ENCODE measurements around the gene STAT2.
"Not testable (repeated sequence)": the region's sequence is repeated elsewhere in the genome, so short reads cannot be mapped to it uniquely, and the experiment has no call there.

The STAT2 gene

DNA sequence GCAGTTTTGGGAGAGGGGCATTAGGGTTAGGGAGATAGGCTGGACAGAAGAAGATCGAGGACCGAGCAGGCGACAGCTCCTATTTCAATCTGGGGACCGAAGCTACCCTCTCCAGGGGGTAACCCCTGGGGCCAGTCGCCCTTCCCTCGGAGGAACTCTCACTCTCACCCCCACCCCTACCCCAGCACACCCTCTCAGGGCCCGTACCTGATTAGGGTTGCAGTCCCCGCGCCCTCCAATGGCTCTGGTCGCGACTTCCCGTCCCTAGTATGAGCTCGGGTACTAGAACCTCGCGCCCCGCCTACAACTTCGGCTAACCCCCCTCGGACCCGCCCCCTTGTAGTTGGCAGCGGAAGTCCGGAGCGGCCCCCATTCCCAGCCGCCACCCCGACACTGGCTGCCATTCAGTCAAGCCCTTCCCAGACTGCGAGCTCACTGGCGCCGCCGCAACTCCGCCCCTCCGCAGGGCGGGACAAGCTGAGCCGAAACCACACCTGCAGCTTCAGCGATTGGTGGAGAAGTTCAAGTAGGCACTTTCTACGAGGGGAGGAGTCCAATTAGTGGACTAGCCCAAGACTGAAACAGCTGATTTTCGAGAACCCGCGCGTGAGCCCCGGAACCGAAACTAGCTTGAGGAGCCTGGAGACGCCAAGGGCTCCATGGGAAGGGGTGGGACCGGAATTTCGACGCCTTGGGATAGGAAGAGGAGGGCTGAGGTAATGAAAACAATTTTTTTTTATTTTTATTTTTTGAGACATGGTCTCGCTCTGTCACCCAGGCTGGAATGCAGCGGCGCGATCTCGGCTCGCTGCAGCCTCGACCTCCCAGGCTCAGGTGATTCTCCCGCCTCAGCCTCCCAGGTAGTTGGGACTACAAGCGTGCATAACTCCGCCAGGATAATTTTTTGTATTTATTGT is at the start of gene STAT2:
TSS of gene STAT2 (minus strand) at position 257 of the 917 bp plus-strand sequence. CDS start 3,536 bp downstream, outside the sequence.
- peak; percentile 92 for DNase-seq (ENCODE audit: low spot score)
- TF ChIP-seq, protein P1, sequence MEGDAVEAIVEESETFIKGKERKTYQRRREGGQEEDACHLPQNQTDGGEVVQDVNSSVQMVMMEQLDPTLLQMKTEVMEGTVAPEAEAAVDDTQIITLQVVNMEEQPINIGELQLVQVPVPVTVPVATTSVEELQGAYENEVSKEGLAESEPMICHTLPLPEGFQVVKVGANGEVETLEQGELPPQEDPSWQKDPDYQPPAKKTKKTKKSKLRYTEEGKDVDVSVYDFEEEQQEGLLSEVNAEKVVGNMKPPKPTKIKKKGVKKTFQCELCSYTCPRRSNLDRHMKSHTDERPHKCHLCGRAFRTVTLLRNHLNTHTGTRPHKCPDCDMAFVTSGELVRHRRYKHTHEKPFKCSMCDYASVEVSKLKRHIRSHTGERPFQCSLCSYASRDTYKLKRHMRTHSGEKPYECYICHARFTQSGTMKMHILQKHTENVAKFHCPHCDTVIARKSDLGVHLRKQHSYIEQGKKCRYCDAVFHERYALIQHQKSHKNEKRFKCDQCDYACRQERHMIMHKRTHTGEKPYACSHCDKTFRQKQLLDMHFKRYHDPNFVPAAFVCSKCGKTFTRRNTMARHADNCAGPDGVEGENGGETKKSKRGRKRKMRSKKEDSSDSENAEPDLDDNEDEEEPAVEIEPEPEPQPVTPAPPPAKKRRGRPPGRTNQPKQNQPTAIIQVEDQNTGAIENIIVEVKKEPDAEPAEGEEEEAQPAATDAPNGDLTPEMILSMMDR (IDR thresholded peaks at IDR 0.05; ENCODE audit: extremely low read depth, missing control alignments): no peak

DNA sequence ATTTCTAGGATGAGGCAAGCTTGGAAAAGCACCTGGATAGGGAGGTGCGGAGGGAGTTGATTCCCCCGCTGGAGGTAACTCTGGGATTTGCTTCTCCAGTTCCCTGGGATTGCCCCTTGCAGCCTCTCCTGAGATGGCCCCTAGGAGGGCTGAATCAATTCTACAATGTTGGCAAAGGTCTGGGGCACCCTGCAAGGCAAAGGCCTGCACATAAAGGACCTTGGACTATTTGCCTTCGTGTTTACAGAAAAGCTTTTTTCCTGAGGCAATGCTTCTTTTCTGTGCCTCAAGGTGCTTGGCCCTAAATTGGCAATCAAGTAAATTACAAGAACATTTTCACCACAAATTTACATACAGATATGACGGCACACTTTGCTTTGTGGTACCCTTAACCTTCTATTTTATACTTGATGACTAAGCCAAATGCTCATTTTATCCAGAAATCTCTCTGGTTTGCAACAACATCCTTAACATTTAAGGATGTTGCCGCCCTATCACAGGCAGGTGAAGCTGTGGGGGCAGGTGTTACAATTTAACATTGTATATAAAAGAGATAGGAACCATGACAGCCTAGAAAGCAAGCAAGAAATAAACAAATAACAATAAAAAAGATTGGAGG is 49.0 kb upstream of the STAT2 start:
- TF ChIP-seq, protein P1 (IDR thresholded peaks at IDR 0.05; ENCODE audit: extremely low read depth, missing control alignments): no peak
- no peak for DNase-seq (ENCODE audit: low spot score)

DNA sequence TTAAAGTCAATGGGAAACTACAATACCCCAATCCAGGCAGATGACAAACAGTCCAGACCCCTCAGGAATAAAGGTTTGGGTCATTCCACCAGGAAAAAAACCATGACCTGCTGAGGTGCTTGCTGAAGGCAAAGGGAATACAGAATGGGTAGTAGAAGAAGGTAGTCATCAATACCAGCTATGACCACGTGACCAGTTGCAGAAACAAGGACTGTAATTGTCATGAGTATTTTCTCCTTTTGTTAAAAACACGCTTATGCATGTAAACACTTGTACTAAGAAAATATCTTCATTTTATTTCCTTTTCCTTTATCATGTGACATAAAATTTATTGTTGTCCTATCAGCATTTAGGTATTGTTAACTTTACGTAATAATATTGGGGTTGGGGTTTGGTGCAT is 44.3 kb upstream of the STAT2 start:
- not testable (repeated sequence) for DNase-seq (ENCODE audit: low spot score)

DNA sequence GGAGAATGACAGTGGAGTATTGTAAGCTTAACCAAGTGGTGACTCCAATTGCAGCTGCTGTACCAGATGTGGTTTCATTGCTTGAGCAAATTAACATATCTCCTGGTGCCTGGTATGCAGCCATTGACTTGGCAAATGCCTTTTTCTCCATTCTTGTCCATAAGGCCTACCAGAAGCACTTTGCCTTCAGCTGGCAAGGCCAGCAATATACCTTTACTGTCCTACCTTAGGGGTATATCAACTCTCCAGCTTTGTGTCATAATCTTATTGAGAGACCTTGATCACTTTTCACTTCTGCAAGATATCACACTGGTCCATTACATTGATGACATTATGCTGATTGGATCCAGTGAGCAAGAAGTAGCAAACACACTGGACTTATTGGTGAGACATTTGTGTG is 41.7 kb upstream of the STAT2 start:
- DNase-seq (ENCODE audit: low spot score): not testable (repeated sequence)

DNA sequence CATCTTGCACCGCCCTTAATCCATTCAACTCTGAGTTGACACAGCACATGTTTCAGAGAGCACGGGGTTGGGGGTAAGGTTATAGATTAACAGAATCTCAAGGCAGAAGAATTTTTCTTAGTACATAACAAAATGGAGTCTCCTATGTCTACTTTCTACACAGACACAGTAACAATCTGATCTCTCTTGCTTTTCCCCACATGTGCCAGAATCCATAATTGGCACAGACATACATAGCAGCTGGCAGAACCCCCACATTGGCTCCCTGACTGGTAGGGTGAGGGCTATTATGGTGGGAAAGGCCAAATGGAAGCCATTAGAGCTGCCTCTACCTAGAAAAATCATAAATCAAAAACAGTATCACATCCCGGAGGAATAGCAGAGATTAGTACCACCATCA is 41.2 kb upstream of the STAT2 start:
- not testable (repeated sequence) for DNase-seq (ENCODE audit: low spot score)

DNA sequence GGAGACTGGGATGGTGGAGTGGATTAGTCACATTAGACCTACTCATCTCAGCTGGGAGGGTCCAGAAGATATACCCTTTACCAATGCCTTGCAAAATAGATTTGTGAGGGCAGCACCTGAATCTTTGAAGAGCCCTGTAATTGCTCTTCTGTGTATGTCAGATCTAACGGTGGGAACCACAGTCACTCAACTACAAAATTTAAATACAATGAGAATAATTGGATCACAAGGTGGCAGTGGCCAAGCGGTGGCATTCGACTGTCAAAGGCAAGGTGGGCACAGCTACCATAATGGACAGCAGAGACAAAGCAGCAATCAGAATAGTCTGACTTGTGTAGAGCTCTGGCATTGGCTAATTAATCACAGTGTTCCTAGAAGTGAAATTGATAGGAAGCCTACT is 39.6 kb upstream of the STAT2 start:
- DNase-seq (ENCODE audit: low spot score): not testable (repeated sequence)

DNA sequence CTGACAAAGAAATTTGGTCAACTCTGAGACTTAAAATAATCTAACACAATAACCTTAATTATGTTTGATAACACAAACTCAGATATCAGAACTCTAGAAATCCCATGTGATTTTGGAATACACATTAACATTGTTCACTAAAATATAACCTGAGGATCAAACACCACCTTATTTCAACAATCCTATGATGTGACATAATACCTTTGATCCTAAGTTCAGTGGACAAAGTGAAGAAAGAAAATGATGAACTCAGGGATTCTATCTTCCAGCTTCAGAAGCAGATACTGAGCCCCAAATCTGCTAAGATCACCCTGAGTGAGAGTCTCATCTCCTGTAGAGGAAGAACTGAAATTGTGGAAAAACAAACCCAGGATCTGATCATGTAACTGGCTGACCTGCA is 38.4 kb upstream of the STAT2 start:
- no peak for DNase-seq (ENCODE audit: low spot score)
- TF ChIP-seq, protein P1 (IDR thresholded peaks at IDR 0.05; ENCODE audit: extremely low read depth, missing control alignments): no peak

DNA sequence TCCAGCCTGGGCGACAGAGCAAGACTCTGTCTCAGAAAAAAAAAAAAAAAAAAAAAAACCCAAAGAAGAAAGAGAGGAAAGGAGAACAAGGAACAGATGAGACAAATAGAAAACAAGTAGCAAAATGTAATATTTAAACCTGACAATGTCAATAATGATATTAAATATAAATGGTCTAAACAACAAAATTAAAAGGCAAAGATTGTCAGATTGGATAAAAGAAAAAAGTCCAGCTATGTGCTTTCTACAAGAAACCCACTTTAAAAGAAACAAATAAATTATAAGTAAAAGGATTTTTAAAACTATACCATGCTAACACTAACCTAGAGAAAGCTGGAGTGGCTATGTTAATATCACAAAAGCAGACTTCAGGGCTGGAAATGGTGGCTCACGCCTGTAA is 32.4 kb upstream of the STAT2 start:
- TF ChIP-seq, protein P1 (IDR thresholded peaks at IDR 0.05; ENCODE audit: extremely low read depth, missing control alignments): no peak
- no peak for DNase-seq (ENCODE audit: low spot score)

DNA sequence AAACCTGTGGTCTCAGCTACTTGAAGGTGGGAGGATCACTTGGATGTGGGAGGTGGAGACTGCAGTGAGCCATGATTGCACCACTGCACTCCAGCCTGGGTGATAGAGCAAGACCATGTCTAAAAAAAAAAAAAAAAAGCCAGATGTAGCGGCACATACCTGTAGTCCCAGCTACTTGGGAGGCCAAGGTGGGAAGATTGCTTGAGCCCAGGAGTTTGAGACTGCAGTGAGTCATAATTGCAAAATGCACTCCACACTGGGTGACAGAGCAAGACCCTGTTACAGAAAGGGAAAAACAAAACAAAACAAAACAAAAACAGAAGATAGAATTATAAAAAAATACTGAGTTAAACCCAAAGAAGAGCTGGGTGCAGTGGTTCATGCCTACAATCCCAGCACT is 31.8 kb upstream of the STAT2 start:
- TF ChIP-seq, protein P1 (IDR thresholded peaks at IDR 0.05; ENCODE audit: extremely low read depth, missing control alignments): no peak
- DNase-seq (ENCODE audit: low spot score): no peak
